GM21515 (cell line): ENCODE measurements around the gene PFDN5.
A peak's percentile ranks its signal among the peaks of the same experiment; 100 is the strongest.
"Not testable (repeated sequence)": the region's sequence is repeated elsewhere in the genome, so short reads cannot be mapped to it uniquely, and the experiment has no call there.

Experiments
- ATAC-seq: cut with Tn5 transposase; IDR thresholded peaks from one replicate; pipeline ENCODE4 v1.9.1; 2021; ENCODE audit not compliant: unreplicated experiment

PFDN5 gene

DNA sequence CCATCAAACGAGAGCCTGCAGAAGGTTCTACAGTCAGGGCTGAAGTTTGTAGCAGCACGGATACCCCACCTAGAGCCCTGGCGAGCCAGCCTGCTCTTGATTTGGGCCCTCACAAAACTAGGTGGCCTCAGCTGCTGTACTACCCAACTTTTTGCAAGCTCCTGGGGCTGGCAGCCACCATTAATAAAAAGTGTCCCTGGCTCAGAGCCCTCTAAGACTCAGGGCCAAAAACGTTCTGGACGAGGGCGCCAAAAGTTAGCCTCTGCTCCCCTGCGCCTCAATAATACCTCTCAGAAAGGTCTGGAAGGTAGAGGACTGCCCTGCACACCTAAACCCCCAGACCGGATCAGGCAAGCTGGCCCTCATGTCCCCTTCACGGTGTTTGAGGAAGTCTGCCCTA is 8.9 kb upstream of the PFDN5 start:
- ATAC-seq, result no peak

DNA sequence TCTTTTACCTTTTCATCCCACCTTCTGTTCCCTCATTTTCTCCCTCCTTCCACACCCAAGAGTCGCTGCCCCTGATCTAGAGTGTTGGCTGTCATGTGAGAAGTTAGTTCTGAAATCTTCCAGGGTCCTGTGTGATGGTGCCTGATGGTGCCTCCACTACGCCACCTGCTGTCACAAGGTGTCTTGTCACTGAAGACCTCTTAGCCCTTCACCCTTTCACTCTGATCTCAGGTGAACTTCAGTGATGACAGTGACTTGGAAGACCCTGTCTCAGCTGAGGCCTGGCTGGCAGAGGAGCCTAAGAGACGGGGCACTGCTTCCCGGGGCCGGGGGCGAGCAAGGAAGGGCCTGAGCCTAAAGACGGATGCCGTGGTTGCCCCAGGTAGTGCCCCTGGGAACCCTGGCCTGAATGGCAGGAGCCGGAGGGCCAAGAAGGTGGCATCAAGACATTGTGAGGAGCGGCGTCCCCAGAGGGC is 7.6 kb upstream of the PFDN5 start:
- no peak for ATAC-seq

DNA sequence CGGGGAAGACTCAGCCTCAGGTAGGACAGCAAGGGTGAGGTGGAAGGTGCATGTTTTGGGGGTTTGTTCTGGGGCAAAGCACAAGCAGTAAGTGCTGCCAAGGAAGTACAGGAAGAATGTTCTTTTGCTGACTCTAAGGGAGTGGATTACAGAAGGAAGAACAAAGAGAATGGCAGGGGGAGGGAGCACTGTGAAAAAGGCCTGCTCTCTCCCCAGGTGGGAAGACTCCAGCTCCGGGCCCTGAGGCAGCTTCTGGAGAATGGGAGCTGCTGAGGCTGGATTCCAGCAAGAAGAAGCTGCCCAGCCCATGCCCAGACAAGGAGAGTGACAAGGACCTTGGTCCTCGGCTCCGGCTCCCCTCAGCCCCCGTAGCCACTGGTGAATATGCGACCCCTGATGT is 7.0 kb upstream of the PFDN5 start:
- no peak for ATAC-seq

DNA sequence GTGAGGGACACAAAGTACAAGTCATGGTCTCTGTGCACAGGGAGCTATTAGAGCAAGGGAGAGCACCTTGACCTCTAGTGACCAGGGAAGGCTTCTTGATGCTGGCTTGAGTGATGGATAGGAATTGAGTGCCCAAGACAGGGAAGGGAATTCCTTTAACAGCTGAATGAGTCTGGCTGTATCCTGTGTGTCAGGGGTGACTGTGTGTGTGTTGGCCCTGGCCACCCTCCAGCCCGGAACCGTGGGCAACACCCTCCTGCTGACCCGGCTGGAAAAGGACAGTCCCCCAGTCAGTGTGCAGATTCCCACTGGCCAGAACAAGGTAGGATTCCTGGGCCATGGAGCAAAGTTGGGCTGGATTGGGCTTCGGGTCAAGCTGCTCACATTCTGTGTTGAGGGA is 5.5 kb upstream of the PFDN5 start:
- ATAC-seq, result no peak

DNA sequence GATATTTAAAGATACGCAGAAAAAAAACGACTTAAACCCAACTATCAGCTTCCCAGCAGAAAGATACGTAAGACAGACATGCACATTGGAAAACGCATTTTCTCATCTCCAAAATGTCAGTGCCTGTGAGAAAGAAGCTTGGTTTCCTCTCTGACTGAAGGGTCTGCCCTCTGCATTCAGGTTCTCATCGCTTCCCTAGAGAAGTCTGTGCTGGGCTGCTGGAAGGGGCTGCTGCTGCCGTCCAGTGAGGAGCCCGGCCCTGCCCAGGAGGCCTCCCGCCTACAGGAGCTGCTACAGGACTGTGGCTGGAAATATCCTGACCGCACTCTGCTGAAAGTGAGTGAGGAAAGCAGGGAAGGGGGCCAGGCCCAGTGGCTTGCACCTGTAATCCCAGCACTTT is 4.7 kb upstream of the PFDN5 start:
- no peak for ATAC-seq

DNA sequence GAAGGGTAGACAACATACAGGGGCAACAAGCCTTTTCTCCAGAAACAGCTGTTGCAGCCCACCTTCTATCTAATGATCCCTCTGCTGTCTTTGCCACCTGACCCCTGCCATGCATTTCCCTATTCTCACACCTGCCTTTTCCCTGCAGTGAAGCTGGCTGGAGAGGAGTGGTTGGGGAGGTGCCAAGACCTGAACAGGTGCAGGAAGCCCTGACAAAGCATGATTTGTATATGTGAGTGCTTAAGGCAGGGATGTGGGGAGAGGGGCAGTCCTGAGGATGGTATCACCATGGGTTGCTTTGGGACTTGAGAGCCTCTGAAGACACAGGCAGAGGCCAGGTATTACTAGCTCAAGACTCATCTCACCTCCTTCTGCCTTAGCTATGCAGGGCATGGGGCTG is 2.9 kb upstream of the PFDN5 start:
- ATAC-seq, result no peak

DNA sequence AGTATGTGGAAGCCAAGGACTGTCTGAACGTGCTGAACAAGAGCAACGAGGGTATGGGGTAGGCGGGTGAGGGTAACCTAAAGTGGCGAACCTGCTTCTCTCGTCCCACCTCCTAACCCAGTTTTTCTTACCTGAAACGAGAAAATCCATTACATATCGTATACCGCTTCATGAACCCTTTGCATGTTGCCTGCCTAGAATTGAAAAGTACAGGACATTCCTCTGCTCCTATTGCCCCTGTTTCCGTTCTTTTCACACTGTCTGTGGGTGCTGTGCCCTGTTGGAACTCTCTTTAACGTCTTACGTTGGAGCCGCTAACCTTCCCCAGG is 513 bp downstream of the PFDN5 start:
- no peak for ATAC-seq

DNA sequence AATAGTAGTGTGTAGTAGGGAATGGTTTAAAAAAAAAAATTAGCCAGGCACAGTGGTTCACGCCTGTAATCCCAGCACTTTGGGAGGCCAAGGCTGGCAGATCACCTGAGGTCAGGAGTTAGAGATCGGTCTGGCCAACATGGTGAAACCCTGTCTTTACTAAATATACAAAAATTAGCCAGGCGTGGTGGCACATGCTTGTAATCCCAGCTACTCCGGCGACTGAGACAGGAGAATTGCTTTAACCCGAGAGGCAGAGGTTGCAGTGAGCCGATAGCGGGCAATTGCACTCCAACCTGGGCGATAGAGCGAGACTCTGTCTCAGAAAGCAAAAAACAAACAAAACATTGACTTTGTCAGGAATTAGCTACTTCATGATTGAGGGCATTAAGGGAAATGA is 1.8 kb downstream of the PFDN5 start:
- not testable (repeated sequence) for ATAC-seq

DNA sequence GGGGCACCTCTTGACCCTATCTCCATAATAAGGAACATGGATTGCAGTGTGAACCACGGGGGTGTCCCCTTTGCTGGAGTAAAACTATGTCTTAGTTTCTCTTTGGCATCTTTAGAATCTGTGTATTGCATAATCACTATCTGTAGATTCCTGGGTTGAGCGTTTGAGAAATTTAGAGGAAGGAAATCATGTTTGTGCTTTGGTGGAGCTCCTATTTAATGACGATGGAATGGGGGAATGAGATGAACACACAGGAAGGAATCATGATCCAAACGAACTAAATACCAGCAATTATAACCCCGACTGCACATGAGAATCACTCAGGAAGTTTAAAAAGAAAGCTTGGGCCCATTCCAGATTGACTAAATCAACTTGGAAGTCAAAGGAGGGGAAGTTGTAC is 2.8 kb downstream of the PFDN5 start:
- ATAC-seq, result no peak

DNA sequence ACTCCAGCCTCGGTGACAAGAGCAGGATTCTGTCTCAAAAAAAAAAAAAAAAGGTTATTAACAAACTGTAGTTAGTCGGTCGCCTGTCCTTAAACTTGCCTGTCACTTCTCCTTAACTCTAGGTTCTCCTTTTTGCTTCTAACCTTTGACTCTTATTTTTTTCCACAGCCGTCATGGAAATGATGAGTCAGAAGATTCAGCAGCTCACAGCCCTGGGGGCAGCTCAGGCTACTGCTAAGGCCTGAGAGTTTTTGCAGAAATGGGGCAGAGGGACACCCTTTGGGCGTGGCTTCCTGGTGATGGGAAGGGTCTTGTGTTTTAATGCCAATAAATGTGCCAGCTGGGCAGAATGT is 3.7 kb downstream of the PFDN5 start:
- no peak for ATAC-seq

DNA sequence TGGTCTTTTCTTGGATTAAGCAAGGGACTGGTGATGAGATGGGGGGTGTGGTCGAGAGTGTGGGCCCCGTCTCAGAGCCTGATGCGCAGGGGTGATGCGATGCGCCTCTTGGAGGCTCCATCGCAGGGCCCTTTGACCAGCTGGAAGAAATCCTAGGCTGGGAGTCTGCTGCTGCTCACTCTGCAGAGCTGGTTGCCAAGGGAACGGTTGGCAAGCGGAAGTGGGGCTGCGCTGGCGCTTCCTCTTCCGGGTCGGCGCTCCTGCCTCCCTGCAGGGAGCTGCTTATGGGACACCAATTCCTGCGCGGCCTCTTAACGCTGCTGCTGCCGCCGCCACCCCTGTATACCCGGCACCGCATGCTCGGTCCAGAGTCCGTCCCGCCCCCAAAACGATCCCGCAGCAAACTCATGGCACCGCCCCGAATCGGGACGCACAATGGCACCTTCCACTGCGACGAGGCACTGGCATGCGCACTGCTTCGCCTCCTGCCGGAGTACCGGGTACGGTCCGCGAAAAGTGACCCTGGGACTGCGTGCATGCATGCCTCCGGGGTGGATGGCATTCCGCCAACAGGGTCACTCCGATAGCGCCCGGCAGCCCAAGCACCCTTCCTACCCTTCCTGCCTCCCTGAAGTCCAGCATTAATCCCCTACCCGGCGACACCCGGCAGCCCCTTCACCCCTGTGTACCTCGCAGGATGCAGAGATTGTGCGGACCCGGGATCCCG is 4.3 kb downstream of the PFDN5 start, which contains the start of gene MYG1:
Gene MYG1, plus strand, starts transcription at position 242 of the 727 bp plus-strand sequence. Its CDS starts 43 bp downstream, at position 285.
- ATAC-seq, result peak; percentile 55

DNA sequence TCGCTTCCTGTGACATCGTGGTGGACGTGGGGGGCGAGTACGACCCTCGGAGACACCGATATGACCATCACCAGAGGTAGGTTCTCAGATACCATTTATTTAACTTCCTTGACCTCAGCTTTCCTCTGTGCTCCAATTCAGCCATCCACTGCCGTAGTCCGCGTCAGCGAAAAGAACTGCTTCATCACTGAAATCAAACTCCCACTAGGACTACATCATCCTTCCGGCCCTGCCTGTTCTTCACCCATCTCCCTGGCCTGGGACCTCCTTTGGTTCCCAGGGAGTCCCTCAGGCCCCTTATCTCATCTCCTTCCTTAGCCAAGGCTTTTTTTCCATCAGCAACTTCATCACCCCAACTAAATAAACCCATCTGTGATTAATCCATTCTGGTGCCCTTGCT is 4.8 kb downstream of the PFDN5 start:
- ATAC-seq, result no peak

DNA sequence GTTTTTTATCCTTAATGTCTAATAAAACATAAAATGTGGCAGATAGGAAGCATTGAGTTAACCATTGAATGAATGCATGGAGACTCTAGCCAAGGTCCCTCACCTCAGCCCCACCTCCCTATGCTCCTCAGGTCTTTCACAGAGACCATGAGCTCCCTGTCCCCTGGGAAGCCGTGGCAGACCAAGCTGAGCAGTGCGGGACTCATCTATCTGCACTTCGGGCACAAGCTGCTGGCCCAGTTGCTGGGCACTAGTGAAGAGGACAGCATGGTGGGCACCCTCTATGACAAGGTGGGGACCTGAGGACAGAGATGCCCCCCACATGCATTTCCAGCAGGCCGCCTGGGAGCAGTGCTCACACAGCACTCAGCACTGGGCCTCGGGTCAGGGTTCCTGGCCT is 7.6 kb downstream of the PFDN5 start:
- ATAC-seq, result no peak

DNA sequence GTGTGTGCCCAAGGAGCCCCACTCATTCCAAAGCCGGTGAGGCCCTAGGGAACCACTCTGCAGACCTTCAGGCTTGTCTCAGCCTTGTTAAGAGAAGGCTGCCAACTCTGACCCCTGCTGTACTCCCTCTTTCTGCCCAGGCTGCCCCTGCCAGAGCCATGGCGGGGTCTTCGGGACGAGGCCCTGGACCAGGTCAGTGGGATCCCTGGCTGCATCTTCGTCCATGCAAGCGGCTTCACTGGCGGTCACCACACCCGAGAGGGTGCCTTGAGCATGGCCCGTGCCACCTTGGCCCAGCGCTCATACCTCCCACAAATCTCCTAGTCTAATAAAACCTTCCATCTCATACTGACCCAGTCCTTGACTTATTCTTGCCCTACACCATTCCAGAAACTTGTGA is 11.5 kb downstream of the PFDN5 start:
- no peak for ATAC-seq

DNA sequence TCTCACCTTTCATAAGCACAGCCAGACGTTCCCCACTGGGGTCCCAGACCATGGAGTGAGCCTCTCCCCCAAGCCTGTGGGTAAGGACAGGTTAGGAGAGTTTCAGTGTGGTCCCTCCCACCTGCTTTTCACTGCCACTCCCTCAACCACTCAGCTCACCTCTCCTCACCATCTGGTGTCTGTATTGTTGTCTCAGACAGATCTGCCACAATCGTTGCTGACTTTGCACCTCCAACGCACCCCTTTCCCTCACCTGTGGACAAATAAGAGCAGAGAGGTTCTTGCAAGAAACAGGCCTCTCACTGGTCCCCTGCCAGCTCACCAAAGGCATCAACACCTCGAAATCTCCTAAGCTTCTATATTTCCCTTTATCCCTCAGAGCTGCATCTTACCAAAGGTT is 12.9 kb downstream of the PFDN5 start:
- no peak for ATAC-seq

DNA sequence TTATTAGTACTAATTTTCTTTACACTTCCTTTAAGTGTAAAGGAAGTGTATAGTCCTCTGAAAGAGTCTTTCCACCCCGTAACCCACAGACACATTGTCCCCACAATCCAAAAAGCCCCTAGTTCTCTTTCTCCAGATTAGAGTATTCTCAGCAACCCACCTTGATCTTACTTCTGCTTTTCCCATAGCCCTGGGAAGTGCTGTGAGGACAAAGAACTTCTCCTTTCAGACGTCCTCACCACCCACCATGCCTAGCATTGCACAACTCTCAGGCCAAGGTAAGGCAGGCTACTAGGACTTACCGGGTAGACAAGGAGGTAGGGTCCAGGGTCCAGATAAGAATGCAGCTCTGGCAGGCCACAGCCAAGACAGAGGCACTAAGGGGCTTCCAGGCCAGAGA is 18.7 kb downstream of the PFDN5 start:
- ATAC-seq, result no peak

DNA sequence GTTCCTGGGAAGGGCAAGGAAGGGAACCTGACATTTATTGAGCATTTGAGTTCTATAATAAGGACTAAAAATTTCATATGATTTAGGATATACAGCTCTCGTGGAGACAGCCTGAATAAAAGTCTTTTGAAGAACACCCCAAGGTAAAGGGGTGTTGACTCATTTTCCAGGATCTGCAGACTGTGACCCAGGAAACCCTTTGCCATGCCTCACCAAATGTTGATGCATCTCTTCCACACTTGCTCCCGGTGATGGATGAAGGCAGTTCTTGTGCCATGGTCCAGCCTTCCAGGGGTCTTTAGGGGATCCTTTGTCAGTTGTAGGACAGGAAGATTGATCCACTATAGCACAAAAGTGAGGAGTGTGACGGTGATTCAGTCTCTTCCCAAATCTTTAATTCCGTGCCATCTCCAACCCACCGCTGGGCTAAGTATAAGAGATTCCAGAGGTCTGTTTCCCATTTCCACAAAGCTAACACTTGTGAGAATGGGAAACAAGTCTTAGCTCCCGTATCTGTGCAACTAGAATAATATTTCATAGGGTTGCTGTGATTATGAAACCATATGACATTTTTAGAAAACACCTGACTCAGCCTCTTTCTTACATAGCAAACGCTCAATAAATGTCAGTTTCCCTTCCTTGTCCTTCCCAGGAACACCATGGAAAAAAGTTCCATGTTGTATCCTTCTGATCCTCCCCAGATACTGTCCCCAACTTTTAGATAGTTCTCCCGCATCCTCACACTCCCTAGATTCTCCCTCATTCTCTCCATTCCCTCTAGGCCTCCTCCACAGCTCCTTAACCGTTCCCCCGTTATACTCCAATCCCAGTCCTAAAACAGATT is 25.2 kb downstream of the PFDN5 start:
- no peak for ATAC-seq

DNA sequence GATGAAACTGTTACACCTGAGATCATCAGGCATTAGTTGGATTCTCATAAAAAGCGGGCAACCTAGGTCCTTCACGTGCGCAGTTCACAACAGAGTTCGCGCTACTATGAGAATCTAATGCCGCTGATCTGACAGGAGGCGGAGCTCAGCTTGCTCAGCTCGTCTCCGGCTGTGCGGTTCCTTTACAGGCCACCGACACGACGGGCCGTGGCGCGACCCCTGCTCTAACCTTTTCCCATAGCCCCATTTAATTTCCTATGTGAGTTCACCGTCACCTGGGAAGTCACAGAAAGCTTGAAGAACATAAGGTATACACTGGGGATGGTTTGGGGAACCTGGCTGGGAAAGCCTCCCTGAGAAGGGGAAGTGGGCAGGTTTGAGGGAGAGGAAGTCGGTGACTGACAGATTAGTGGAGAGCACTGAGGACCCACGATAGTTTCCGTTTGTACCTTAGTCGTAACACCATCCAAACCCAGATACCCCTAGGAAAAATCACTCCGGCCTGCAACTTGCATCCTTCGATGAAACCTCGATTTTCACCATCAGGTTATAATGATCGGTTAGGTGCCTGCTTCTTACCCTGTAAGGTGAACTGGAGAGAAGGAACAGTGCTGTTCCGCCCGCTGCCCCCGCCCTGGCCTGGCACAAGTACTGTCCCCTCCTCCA is 28.9 kb downstream of the PFDN5 start:
- ATAC-seq, result no peak

DNA sequence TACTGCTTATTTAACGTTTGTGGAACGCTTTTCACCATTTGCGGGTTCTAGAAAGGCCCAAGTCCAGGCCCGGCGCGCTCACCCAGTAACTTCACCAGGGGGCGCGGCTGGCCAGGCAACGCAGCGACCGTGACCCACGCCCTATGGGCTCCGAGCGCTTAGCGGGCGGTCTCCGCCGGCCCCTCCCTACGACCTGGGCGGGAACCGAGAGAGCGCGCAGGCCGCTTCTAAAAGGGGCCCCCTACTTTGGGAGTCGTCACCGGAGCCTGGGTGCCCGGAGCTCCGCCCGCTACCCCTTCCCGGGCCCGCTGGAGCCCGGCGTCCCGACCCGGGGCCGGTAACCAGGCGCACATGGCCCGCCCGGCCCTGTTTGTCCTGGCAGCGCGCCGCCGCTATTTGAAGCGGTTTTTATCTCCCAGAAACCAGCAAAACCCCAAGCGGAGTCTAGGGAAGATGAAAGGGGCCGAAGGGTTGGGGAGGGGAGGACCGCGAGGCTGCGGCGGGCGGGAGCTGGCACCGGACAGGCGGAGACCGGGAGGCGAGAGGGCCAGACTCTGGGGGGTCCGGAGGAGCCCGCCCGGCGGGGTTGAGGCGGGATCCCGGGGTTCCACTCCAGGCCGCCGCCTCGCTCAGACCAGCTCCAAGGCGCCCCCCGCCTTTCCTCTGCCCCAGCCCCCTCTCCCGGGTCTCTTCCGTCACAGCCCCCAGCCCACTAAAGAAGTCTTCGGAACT is 29.6 kb downstream of the PFDN5 start:
- peak; percentile 45 for ATAC-seq

DNA sequence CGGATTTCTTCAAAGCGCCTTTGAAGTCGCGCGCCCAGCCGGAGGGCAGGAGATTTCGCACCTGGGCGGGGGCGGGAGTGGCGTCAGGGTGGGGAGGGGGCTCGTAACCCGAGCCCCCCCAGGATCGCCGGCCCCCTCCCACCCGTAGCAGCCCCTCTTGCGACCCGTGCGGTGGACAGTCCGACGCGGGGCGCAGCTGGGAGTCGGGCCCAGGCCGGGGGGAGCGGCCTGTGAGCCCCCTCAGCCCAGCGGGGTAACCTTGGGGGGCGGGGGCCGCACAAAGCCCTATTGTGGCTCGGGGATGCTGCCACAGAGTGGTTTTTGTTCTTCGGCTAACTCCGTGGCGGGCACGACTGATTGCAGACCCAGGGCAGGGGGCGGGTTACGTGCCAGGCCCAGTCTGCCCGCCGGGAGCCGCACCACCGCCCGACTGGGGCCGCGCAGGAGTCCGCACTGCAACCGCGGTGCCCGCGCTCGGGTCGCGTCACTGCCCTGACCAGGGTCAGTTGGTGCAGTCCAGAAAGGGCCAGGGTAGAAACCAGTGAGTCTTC is 30.2 kb downstream of the PFDN5 start:
- ATAC-seq, result no peak
